ENCODE data around the gene ROR1.
"Not testable (repeated sequence)": the region's sequence is repeated elsewhere in the genome, so short reads cannot be mapped to it uniquely, and the experiment has no call there.

Gene ROR1

GRCh38 chr1:63822540-63822939 lies 48.7 kb downstream of the ROR1 start:
- no peak for DNase-seq (ENCODE audit: low spot score)

- DNase-seq (ENCODE audit: low spot score) = no peak
Measured at GRCh38 chr1:63824451-63824850, 50.6 kb downstream of the ROR1 start.

GRCh38 chr1:63825111-63825510 lies 51.3 kb downstream of the ROR1 start:
- DNase-seq (ENCODE audit: low spot score) = no peak

- DNase-seq (ENCODE audit: low spot score) = not testable (repeated sequence)
Measured at GRCh38 chr1:63826246-63826861, 52.5 kb downstream of the ROR1 start.

GRCh38 chr1:63827411-63828321 lies 53.8 kb downstream of the ROR1 start:
- no peak for DNase-seq (ENCODE audit: low spot score)

GRCh38 chr1:63828322-63829044 lies 54.7 kb downstream of the ROR1 start:
- DNase-seq (ENCODE audit: low spot score) = no peak

GRCh38 chr1:63829349-63830327 lies 55.8 kb downstream of the ROR1 start:
- no peak for DNase-seq (ENCODE audit: low spot score)

GRCh38 chr1:63831409-63831808 lies 57.6 kb downstream of the ROR1 start:
- DNase-seq (ENCODE audit: low spot score) = no peak

GRCh38 chr1:63833363-63834119 lies 59.7 kb downstream of the ROR1 start:
- DNase-seq (ENCODE audit: low spot score) = no peak

GRCh38 chr1:63835128-63835527 lies 61.3 kb downstream of the ROR1 start:
- DNase-seq (ENCODE audit: low spot score) = no peak

GRCh38 chr1:63836374-63836773 lies 62.6 kb downstream of the ROR1 start:
- no peak for DNase-seq (ENCODE audit: low spot score)

- DNase-seq (ENCODE audit: low spot score) = no peak
Measured at GRCh38 chr1:63836830-63837229, 63.0 kb downstream of the ROR1 start.

- no peak for DNase-seq (ENCODE audit: low spot score)
Measured at GRCh38 chr1:63843010-63843409, 69.2 kb downstream of the ROR1 start.

GRCh38 chr1:63843884-63844283 lies 70.1 kb downstream of the ROR1 start:
- DNase-seq (ENCODE audit: low spot score) = no peak

GRCh38 chr1:63845346-63845745 lies 71.5 kb downstream of the ROR1 start:
- no peak for DNase-seq (ENCODE audit: low spot score)

- no peak for DNase-seq (ENCODE audit: low spot score)
Measured at GRCh38 chr1:63847308-63847910, 73.6 kb downstream of the ROR1 start.

- no peak for DNase-seq (ENCODE audit: low spot score)
Measured at GRCh38 chr1:63848733-63849132, 74.9 kb downstream of the ROR1 start.

- DNase-seq (ENCODE audit: low spot score) = no peak
Measured at GRCh38 chr1:63849149-63849548, 75.3 kb downstream of the ROR1 start.

GRCh38 chr1:63854091-63854490 lies 80.3 kb downstream of the ROR1 start:
- no peak for DNase-seq (ENCODE audit: low spot score)

- DNase-seq (ENCODE audit: low spot score) = no peak
Measured at GRCh38 chr1:63855942-63856341, 82.1 kb downstream of the ROR1 start.
